GM21528 (cell line): ENCODE data around the gene FANCL.
"Not testable (repeated sequence)": the region's sequence is repeated elsewhere in the genome, so short reads cannot be mapped to it uniquely, and the experiment has no call there.

Experiments
- ATAC-seq: cut with Tn5 transposase; IDR thresholded peaks from one replicate; pipeline ENCODE4 v1.9.1; 2021; ENCODE audit warnings: mild to moderate bottlenecking, moderate library complexity; ENCODE audit not compliant: unreplicated experiment, low FRiP score

FANCL gene

GRCh38 chr2:58207189-58207588 is 33.9 kb downstream of the FANCL start:
- no peak for ATAC-seq

DNA sequence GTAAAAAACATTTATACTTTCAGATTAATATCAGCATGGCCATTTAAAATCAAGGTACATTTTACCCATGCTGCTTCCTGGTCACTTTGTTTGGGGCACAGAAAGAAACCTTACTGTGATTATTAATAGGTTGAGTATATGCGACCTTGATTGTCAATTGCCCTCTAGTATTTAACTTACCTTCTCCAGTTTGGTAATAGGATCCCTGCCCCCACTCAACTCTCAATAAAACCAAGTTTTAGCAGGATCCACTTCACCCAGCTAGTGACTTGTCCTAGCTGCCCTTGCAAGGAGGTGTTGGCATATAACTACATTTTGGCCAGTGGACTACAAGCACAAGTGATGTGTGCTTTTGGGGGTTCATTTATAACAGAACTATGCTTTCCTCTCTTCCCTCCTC is 34.3 kb downstream of the FANCL start:
- no peak for ATAC-seq

DNA sequence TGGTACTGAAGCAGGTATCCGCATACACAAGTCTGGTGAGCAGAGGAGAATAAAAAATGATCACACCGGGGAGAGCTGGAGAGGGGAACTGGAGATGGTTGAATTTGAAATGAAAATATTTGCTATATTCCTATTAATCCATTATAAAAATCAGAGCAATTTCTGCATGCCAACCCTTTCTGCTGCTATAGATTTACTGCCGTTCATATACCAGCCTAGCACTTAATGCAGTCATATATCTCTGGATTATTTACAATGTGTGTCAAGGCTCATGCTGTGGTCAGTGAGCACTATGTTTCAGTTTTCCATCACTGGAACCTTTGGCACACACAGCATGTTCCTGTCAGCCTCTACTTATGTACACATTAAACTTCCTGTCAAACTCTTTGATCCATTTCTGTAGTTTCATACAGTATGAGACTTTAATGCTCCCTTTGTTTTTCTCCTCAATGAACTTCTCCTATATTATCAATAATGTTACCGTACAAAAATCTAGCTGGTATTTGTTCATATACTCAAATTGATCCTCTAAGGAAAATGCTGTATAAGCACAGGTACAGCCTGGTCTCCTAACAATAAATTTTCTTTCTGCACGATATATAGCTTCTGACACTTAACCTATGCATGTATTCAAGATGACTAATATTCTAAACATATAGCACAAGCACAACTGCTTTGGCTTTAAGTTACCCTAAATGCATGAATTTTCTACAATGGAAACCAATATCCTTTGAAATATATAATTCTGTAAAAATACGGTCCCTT is 36.7 kb downstream of the FANCL start:
- ATAC-seq = no peak

DNA sequence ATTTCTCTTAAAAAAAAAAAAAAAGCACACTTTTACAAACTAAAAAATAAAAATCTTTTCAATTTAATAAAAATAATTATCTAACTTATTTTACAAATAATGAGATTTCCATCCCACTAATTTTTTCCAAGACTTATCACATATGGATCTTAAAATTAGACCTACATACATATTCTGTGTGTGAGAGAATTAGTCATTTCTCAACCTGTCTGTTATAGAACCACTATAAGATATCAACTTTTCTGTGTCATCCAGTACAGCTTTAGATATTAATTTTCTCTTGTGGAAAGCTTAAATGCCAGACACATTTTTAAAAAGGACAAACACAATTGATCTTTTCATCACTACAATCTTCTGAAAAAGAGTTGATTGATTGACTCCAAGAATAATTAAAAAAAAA is 38.1 kb downstream of the FANCL start:
- no peak for ATAC-seq

- no peak for ATAC-seq
These were observed 38.7 kb downstream of the FANCL start for GRCh38 chr2:58202404-58202803.

- no peak for ATAC-seq
These were observed 43.2 kb downstream of the FANCL start for GRCh38 chr2:58197894-58198293.

DNA sequence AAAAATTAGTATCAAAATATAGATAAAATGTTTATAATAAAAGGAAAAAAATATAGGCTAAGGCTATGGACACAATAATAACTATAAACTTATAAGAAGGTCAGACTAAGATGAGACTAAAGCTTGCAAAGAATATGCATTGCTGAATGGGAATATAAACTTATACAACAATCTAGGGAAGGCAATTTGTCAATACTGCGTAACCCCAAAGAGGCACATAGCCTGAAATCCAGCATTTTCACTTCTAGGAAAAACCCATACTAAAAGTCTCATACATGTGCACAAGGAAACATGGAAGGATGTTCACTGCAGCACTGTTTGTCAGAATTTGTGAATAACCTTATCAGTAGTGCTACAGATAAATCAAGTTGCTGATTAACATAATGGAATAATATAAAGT is 45.5 kb downstream of the FANCL start:
- ATAC-seq = no peak

DNA sequence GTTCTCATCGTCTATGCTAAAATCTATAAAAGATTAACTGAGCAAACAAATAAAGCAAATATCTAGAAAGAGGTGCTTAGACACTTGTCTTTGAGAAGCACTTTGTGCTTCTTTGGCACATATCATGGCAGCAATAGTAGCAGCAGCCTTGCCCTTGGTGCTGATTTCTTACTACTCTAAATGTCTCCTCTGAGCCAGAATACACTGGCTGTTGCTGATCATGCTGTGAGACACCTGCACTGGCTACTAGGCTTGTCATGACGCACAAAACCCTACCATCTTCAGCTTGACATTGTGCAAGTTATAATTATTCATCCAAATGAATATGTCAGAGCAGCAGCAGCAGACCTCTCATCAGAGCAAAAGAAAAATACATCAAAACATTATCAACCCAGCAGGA is 46.7 kb downstream of the FANCL start:
- ATAC-seq = no peak

DNA sequence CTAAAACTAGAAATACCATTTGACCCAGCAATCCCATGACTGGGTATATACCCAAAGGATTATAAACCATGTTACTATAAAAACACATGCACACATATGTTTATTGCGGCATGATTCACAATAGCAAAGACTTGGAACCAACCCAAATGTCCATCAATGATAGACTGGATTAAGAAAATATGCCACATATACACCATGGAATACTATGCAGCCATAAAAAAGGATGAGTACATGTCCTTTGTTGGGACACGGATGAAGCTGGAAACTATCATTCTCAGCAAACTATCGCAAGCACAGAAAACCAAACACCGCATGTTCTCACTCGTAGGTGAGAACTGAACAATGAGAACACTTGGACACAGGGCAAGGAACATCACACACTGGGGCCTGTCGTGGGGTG is 54.1 kb downstream of the FANCL start:
- ATAC-seq = not testable (repeated sequence)

GRCh38 chr2:58186501-58186900 is 54.6 kb downstream of the FANCL start:
- ATAC-seq = no peak

- no peak for ATAC-seq
These were observed 58.6 kb downstream of the FANCL start for GRCh38 chr2:58182527-58182926.

- ATAC-seq = no peak
These were observed 60.5 kb downstream of the FANCL start for GRCh38 chr2:58180635-58181034.

DNA sequence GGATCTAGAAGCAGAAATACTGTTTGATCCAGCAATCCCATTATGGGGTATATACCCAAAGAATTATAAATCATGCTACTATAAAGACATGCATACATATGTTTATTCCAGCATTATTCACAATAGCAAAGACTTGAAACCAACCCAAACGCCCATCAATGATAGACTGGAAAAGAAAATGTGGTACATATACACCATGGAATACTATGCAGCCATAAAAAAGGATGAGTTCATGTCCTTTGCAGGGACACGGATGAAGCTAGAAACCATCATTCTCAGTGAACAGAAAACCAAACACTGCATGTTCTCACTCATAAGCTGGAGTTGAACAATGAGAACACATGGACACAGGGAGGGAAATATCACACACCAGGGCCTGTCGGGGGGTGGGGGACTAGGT is 61.0 kb downstream of the FANCL start:
- ATAC-seq = not testable (repeated sequence)

DNA sequence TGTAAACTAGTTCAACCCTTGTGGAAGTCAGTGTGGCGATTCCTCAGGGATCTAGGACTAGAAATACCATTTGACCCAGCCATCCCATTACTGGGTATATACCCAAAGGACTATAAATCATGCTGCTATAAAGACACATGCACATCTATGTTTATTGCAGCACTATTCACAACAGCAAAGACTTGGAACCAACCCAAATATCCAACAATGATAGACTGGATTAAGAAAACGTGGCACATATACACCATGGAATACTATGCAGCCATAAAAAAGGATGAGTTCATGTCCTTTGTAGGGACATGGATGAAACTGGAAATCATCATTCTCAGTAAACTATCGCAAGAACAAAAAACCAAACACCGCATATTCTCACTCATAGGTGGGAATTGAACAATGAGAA is 63.9 kb downstream of the FANCL start:
- not testable (repeated sequence) for ATAC-seq

DNA sequence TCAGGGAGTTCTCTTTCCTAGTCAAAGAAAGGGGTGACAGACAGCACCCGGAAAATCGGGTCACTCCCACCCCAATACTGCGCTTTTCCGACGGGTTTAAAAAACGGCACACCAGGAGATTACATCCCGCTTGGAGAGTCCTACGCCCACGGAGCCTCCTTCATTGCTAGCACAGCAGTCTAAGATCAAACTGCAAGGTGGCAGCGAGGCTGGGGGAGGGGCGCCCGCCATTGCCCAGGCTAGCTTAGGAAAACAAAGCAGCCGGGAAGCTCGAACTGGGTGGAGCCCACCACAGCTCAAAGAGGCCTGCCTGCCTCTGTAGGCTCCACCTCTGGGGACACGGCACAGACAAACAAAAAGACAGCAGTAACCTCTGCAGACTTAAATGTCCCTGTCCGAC is 69.3 kb downstream of the FANCL start:
- ATAC-seq = not testable (repeated sequence)

- not testable (repeated sequence) for ATAC-seq
These were observed 70.7 kb downstream of the FANCL start for GRCh38 chr2:58170334-58170933.

- not testable (repeated sequence) for ATAC-seq
These were observed 71.3 kb downstream of the FANCL start for GRCh38 chr2:58169845-58170244.

- not testable (repeated sequence) for ATAC-seq
These were observed 73.0 kb downstream of the FANCL start for GRCh38 chr2:58168130-58168529.

GRCh38 chr2:58163913-58164312 is 77.2 kb downstream of the FANCL start:
- ATAC-seq = no peak

- no peak for ATAC-seq
These were observed 82.6 kb downstream of the FANCL start for GRCh38 chr2:58158481-58158880.

- ATAC-seq = no peak
These were observed 83.4 kb downstream of the FANCL start for GRCh38 chr2:58157754-58158153.

- no peak for ATAC-seq
These were observed 84.3 kb downstream of the FANCL start for GRCh38 chr2:58156780-58157179.
